Measurements from ENCODE around the gene NEK6.

The NEK6 gene

DNA sequence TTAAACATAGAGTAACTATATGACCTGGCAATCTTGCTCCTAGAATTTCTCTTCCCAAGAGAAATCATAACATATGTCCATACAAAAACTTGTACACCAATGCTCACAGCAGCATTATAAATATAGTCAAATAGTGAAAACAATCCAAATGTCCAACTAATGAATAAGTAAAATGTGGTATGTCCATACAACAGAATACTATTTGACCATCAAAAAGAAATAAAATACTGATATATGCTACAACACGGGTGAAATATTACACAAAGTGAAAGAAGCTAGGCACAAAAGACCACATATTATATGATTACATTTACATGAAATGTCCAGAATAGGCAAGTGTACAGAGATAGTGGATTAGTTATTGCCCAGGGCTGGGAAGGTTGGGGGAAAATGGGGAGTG, 116.1 kb downstream of the NEK6 start:
- DNase-seq (ENCODE audit: low read depth in 3 of 3): no peak

DNA sequence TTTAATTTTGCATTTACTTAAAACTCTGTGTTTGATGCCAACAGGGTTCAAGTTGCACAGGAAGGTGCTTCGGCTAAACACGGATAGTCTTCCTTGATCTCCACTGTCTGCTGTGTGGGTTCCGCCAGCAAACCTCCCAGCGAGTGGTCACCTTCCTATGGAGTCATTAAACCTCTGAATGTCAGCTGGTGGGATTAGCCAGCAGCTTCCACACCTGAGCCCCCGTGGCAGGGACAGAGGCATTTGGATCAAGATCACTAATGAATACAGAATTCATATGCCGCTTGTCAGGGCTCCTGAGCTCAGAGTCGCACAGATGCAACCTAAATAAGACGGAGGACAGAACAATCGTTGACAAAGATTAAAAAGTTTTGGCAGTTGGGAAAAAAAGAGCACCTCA, 118.0 kb downstream of the NEK6 start:
- no peak for DNase-seq (ENCODE audit: low read depth in 3 of 3)

DNA sequence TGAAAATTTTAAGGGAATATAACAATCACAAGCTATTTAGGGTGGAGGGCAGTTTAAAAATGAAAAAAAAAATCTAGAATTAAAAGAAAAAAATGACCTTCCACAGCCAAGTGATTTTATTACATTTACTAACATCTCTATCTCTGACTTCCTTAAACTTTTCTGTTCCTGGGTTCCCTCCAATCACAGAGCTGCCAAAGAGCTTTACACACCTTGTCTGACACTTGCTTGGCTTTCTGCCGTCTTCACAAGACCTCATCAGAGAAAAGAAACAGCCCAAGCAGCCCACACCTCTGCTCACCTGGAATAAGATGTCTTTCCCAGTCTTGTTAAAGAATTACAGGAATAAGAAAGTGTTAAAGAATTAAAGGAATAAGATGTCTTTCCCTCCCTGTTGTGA, 118.6 kb downstream of the NEK6 start:
- DNase-seq (ENCODE audit: low read depth in 3 of 3): no peak

DNA sequence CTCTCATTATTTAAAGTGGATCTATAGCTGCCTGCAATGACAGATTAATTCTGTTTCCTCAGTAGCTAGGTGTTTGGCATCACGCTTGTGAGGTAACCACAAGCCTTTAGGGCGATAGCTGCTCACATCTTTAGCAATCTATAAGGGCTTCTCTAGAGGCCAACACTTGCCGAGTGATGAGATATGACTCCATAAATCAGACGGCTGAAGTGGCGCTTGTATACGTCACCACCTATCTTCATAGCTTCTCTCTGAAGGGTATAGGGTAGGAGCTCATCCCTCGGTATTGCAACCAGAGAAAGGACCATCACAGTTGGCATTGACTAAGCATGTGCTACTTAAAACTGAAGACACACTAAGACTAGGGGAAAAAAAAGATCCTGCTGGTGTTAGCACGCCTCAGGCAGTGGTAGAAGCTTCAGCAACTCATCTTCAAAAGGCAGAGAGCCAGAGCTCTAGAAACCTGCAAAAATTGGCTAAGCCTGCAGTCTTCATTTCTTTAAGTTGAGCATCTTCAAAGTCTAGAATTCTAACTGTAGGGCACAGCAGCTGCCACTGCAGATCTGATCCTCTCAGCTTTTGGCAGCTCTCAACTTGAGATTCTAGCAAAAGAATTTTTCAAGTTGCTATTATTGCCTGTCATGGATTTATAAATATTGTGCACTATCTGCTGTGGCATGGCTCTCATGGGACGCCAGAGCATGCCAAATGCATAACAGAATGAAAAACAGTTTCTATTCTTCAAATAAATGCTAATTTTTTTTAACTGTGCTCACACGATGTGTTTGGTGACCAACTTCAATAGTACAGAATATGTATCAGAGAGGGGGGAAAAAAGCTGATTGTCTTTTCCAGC, 120.0 kb downstream of the NEK6 start:
- no peak for DNase-seq (ENCODE audit: low read depth in 3 of 3)

DNA sequence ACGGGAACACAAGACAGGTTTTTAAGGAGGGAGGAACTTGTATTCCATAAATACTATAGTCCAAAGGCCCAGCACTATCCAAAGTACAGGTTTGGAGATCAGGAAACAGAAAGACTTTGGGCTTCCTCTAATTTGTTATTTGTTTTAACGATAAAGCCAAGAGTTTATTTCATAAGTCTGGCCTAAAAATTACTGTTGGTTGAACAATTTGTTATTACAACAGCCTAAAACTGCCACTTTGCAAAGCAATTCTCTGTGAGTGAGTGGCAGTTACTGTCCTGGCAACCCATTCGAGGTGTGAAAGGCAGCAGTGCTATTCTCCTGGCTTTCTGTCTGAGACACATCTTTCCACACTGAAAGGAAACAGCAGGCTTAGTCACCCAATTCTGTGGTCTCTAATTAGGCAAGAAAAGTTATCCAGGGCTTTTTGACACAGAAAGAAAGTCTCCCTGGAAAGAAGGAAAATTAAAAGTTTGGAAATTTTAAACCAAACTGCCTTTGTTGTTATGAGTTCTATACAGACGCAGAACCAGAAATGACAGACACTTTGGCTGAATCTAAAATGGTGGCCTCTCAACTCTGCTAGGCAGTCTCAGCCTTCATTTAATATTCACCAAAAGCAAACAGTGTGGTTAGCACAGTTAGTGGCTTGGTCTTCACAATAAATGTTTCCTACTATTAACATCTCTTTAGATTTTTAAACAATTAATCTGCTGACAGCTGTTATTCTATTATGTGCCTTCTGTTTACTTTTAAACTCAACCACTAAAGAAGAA, 123.6 kb downstream of the NEK6 start:
- DNase-seq (ENCODE audit: low read depth in 3 of 3): no peak

DNA sequence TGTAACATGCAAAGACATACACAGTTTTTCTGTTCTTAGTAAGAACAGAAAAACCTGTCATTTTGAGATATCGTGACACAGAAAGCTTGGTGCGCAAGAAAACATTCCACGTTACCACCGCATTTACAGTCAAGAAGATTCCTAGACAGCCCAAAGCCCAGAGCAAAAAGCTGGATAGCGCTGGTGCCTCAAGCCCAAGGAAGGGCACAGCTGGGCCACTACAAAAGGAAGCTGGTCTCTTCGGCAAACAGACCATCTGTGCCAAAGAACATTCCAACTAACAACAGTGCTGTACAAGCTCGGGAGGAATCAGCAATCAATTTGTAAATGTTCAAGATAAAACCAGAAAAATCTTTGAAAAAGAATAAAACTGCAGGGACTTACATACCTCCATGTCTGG, 126.5 kb downstream of the NEK6 start:
- DNase-seq (ENCODE audit: low read depth in 3 of 3): no peak

DNA sequence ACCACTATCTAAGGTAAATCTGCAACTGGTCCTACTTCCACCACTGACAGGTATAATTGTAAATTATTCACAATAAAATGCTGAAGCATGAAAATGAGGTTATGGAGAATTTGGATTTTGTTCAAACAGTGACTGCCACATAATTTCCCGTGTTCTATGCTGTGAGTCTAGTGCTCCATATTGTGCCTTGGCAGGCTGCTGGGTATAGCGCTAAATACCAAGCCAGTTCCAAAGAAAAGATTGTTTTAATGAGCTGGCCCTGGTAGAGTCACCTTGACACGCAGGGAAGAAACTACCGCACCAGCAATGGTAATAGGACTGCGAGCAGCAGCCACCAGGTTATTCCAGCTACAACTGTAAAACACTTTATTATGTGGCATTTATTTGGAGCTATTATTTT, 127.1 kb downstream of the NEK6 start:
- DNase-seq (ENCODE audit: low read depth in 3 of 3): no peak

DNA sequence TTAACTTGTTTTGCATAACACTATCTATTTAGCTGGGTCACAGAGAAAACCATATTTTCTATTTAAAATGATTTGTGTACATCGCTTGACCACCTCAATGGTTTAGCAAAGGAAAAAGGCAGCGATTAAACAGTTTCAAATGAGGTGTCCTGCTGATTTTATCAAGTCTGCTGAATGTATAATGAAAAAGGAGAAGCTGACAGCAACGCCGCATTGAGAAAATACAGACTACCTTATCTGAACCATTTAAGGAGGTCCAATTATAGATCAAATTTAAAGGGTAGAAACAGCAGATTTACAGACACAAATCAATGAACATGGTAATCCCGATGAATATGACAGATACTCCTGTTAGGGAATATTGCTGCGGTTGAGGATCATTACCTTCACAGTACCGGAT, 127.9 kb downstream of the NEK6 start:
- DNase-seq (ENCODE audit: low read depth in 3 of 3): no peak

DNA sequence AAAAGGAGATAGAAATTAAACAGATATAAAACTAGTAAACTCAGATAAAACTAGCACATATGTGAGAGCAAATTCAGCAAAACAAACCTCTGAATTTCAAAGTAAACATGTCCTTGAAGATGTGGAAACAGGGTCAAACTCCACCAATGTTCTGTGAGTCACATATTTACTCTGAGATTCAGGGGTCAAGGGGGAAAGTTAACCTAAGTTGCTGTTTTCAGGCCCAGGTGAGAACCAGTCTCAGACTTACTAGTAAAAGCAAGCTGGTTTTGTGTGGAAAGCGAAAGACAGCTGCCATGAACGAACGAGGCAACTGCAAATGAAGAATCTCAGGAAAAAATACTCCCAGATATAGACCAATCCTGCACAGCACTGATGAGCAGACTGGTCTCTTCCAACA, 128.5 kb downstream of the NEK6 start:
- no peak for DNase-seq (ENCODE audit: low read depth in 3 of 3)

DNA sequence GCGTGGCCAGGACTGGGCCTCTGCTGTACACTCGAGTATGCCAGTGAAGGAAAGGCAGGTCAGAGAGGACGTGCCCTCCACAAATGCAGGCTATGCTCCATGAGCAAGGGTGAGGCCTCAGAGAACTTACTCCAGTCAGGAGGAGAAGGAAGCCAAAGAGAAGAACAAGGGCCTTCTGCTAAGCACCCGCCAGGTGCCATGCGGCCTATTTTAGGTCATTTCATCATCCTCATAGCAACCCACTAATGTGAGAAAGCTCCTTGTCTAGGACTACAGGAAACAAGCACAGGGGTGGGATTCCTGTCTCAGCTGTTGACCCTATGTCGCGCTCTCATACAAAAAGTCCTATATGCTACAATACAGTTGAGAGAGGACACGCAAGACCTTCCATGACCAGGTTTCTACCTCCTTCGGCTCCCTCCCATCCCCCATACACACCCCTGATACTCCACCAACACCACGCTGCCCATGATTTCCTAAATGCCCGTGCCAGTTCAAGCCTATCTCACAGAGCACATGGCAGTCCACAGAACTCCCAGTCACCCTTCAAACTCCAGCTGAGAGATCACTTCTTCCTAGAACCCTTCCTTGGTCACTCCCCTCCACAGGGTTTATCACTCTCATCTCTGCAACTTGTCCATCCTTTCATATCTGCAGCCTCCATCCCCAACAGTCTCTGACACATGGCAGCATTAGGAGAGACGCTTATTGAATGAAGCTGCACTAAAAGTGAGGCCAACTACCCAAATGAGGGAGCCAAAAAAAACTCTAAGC, 130.7 kb downstream of the NEK6 start:
- DNase-seq (ENCODE audit: low read depth in 3 of 3): no peak

DNA sequence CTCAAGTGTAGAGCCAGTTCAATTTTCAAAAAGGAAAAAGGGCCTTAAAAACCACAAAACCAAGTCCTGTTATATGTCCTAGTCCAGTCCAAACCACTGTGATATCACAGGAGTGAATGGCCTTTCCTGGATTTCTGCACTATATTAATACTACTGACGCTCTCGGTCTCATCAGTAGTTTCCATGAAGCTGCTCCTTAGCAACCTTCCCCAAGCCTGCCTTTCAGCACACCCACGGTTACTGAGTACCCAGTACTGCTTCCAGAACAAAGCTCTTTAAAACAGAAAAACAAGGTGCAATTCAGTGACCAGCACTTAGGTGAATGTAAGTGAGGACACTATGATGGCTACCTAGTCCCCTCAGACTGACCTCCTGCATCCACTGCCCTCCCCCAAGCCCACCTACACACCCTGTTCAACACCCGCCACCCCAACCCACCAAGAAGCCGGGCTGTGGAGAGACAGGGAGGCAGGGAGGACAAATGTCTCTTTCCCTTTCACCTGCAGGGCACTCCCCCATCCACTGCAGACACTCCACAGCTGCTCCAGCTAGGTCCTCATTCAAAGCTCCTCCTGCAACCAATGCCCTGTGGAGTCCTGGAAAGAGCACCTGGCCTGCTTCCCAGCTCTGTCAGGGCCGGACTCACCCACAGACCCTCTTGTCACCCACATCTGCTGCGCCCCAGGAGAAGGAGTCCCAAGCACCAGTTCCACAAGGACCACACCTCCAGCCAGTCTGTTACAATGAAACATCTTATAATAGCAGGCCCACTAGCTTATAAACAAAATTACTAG, 131.6 kb downstream of the NEK6 start:
- DNase-seq (ENCODE audit: low read depth in 3 of 3): no peak

DNA sequence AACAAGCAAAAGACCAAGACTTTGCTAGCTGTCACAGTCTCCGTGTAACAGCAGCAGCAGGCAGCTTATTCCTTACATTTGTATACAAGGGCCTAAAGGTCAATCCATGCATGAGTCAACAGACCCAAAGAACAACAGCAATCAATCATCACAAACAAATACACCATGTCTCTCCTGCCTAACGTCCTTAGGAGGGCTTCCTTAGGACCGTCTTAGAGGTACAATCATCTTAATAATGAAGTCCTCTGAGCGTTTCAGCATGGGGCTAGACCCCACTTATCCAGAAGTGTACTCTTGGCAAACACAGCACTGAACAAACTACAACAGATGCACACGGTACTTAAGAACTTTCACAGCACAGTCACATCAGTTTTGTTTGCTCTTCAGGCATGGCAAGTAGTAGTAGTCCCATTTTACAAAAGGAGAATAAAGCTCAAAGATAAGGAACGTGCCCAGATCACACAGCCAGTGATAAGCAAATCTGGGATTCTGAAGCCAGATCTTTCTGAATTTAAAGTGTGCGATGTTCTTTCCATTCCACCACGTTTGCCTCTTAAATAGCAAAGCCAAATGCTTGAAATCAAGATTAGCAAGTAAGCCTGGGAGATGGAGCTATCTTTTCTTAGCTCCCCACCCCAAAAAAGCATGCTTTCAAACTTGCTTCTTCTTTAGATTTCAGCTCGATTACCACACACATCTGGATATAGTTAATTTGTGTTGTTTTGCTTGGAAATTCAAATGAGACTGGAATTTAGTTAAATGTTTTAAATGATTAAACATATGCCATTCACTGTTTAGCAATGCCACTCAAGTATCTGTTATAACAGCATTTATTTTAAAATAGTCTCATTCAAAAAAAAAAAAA, 133.3 kb downstream of the NEK6 start:
- DNase-seq (ENCODE audit: low read depth in 3 of 3): no peak

DNA sequence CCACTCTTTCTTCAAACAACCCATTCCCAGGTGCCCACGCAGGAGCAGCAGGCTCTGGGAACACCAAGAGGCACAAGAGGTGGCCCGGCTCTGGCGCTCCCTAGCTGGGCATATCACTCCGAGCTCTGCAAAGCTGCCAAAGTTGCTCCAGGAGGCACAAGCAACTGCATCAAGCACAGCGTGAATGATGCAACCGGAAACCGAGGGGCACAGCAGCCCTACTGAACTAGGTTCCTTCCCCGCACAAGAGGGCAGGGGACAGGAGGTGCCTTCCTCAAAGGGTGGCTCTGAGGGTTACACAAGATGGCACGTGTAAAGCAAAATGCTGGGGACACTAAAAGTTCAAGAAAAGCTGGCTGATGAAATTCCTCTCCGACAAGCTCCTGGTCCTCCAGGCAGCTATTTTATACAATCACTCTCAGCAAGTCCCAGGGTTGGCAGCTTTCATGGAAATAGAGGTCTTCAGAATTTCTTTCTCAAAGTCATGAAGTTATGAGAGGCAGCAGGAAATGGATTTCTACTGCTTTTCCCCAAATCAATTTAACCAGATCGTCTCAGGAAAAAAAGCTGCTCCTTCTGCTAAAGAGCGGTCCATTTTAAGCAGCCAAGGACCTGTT, 134.6 kb downstream of the NEK6 start:
- no peak for DNase-seq (ENCODE audit: low read depth in 3 of 3)

DNA sequence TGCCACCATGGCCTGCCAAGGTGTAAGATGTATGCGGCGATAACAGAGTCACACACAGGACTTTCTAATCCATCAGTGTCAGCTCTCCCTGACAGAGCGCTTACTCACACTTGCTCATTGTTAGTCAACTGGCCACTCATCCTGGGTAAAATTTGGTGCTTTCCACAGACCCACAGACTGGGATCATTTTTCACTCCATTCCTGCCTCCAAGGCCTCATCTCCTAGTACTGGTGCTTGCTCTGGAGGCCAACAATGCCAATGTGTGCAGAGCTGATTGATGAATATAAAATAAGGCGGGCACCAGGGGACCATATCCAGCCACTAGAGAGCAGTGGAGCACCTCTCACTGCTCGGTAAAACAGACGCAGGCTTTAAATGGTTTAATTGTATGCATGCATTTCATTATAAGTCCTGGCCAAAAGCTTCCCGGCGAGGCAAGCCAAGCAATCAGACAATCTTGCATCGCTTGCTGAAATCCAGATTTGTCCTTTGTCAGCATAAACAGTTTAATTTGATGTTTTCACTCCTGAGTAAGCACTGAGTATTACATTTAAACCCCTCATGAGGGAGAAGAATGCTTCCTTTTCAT, 135.2 kb downstream of the NEK6 start:
- DNase-seq (ENCODE audit: low read depth in 3 of 3): no peak

DNA sequence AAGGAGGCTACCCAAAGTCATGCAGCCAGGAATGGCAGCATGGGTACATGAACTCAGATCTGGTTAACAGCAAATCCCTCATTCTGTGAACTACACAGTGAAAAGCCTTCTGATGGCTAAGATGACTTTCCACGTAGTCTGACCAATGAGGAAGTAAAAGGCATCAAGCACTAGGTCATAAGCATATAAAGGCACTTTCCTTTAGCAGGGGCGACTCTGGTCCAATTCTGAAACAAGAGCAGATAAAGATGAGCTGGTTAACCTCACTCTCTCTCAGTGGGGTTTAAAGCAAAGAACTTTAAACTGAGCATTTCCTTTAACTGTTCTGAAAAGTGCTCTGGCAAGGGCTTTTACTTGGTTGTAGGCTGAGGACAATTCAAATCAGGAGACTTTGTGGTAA, 136.4 kb downstream of the NEK6 start:
- no peak for DNase-seq (ENCODE audit: low read depth in 3 of 3)

DNA sequence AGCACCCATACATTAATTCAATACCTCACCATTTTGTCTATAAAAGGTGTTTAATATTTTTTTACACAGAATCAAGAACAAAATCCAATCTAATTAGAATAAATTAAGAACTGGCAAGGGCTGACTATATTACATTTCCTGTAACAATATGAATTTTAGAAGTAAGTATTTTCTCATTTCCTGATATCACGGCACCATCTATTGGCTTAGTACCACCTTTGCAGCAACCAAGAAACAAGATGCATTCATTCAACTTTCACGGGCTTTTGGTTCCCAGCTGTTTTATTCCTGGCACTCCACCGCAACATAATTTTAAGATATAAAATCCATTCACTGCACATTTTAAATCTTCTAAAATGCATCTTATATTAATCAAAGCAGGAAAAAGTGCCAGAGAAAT, 136.8 kb downstream of the NEK6 start:
- DNase-seq (ENCODE audit: low read depth in 3 of 3): no peak

DNA sequence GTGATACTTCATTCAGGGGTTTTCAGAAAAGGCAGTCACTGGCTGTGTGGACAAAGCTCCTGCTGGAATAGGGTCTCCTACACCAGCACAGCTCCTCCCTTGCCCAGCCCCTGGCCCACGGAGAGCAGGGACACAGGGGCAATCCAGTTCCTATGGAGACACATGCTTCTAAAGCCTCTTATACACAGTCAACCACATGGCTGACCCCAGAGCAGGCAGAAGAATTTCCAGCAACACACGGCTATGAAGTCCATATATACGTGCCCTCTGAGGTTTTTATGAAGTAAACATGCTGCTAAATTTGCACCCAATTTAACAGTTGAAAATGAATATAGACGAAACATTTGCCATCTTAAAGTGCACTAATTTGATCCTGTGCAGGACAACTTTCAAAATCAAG, 138.1 kb downstream of the NEK6 start:
- DNase-seq (ENCODE audit: low read depth in 3 of 3): no peak

DNA sequence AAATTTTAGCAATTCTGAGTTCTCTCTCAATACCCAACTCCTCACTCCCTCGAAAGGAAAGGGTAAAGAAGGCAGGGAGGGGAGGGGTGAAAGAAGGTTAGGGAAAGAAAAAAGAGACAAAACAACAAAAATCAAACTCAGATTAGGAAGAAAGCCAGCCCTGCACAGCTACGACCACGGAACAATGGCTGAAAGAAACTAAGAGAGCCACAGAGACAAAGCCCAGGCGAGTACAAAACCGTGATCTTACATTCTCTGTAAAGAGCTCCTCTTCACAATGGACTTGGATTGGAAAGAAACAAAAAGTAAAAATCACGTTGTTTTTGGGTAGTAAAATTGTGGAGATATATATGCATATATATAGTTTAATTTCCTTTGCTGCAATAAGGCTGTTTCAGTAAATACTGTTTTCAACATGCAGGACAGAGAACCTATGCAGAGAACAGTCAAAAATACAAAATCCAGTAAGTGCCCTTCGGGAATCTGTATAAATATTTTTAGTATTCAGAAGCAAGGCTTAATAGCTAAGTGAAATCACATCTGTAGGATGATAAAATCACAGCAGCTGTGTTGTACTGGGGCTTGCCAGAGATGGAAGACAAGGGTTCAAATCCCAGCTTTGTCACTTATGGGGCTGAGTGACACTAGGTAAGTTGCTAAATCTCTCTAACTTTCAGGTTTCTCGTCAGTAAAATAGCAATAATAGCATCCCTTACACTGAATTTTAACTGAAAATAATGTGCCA, 140.6 kb downstream of the NEK6 start:
- no peak for DNase-seq (ENCODE audit: low read depth in 3 of 3)

DNA sequence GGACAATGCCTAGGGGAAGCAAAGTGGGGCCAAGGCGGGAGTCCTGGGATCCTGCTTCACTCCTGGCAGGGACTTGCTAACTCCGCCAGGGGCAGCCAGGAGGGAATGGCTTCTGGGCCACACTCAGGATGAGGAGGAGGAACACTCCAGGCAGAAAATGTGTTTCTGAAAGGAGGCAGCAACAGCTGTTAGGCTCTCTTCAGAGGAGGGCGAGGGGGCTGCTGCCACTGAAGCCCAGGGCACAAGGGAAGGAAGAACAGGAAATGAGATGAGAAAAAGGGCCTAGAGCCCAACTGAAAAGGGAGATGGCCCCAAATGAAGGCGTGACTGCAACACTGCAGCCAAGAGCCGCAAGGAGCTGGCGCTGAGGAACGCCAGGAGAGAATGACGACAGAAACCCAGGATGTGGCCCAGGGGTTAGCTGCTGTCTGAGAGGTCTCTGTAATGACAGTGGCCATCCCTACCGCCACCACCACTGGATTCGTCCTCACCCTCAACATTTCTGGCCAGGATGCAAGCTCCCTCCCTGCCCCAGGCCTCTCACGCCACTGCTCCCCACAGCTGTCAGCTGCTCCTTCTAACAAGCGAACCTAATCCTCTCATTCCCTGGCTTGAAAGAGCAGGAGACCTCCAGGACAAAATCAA, 141.7 kb downstream of the NEK6 start:
- no peak for DNase-seq (ENCODE audit: low read depth in 3 of 3)
